Activated T-cell treated with anti-CD3 and anti-CD28 coated beads, Interleukin-2, amount 50 U/mL, for 24 hours (primary cell): ENCODE results near the gene VWA7.
"Not testable (repeated sequence)": the region's sequence is repeated elsewhere in the genome, so short reads cannot be mapped to it uniquely, and the experiment has no call there.

ENCODE experiments used
- DNase-seq: peaks from one replicate; pipeline ENCODE4 v3.0.0-alpha.2; 2020
- H3K27ac Mint-ChIP-seq: 2 replicates; pipeline ENCODE4 v1.8.0; 2020; ENCODE audit warnings: mild to moderate bottlenecking, mixed read lengths
- H3K27me3 Mint-ChIP-seq: 2 replicates; pipeline ENCODE4 v1.8.0; 2020; ENCODE audit warnings: mixed read lengths
- H3K36me3 Mint-ChIP-seq: 2 replicates; pipeline ENCODE4 v1.8.0; 2020; ENCODE audit warnings: low read depth, mixed read lengths
- H3K4me1 Mint-ChIP-seq: 2 replicates; pipeline ENCODE4 v1.8.0; 2020; ENCODE audit warnings: low read depth, mixed read lengths
- H3K4me3 Mint-ChIP-seq: 2 replicates; pipeline ENCODE4 v1.8.0; 2020; ENCODE audit warnings: mild to moderate bottlenecking, moderate library complexity, mixed read lengths
- H3K9me3 Mint-ChIP-seq: 2 replicates; pipeline ENCODE4 v1.8.0; 2020; ENCODE audit warnings: mixed read lengths

VWA7 gene

GRCh38 chr6:31814677-31815024 lies 37.5 kb upstream of the VWA7 start:
- Mint-ChIP-seq H3K4me1 (peaks cover 61% of the 10 kb centered on the region), H3K27me3 (no peaks in the 10 kb centered on the region), H3K9me3 (no peaks in the 10 kb centered on the region), H3K36me3 (peaks cover 23% of the 10 kb centered on the region), H3K27ac (peak overlapping the region; percentile 95), H3K4me3 (peak overlapping the region; percentile 83)
- peak; percentile 70 for DNase-seq

GRCh38 chr6:31813465-31813849 lies 36.3 kb upstream of the VWA7 start:
- Mint-ChIP-seq H3K27me3 (no peaks in the 10 kb centered on the region), H3K4me1 (peaks cover 55% of the 10 kb centered on the region), H3K9me3 (no peaks in the 10 kb centered on the region), H3K36me3 (peaks cover 19% of the 10 kb centered on the region), H3K4me3 (peak overlapping the region; percentile 69), H3K27ac (peak overlapping the region; percentile 98)
- no peak for DNase-seq

- no peak for DNase-seq
- H3K9me3 Mint-ChIP-seq: no peaks in the 10 kb centered on the region
- peaks cover 12% of the 10 kb centered on the region for H3K36me3 Mint-ChIP-seq
- H3K27ac Mint-ChIP-seq: peak overlapping the region; percentile 98
- H3K4me1 Mint-ChIP-seq: peaks cover 45% of the 10 kb centered on the region
- no peaks in the 10 kb centered on the region for H3K27me3 Mint-ChIP-seq
- H3K4me3 Mint-ChIP-seq: peak overlapping the region; percentile 69
These were observed 34.5 kb upstream of the VWA7 start for GRCh38 chr6:31811645-31812044.

- H3K4me3 Mint-ChIP-seq, H3K27ac Mint-ChIP-seq: not testable (repeated sequence)
- H3K4me1 Mint-ChIP-seq: peaks cover 44% of the 10 kb centered on the region
These were observed 31.5 kb upstream of the VWA7 start for GRCh38 chr6:31808599-31808998.

GRCh38 chr6:31806470-31807272 lies 29.5 kb upstream of the VWA7 start, which contains the start of gene LSM2:
Gene LSM2 (minus strand): TSS chr6:31806966. CDS start chr6:31806757, 209 bp downstream.
- peaks cover 32% of the 10 kb centered on the region for H3K4me1 Mint-ChIP-seq
- H3K9me3 Mint-ChIP-seq: no peaks in the 10 kb centered on the region
- DNase-seq: peak; percentile 96
- peak within 1 kb of the TSS; percentile 98 for H3K27ac Mint-ChIP-seq
- no peaks in the 10 kb centered on the region for H3K27me3 Mint-ChIP-seq
- H3K36me3 Mint-ChIP-seq: peaks cover 54% of the 10 kb centered on the region
- peak within 1 kb of the TSS; percentile 93 for H3K4me3 Mint-ChIP-seq

More at GRCh38 chr6:31808599-31808998, 31.5 kb upstream of the VWA7 start:
- not testable (repeated sequence) for H3K9me3 Mint-ChIP-seq, DNase-seq, H3K27me3 Mint-ChIP-seq
- H3K36me3 Mint-ChIP-seq: peaks cover 39% of the 10 kb centered on the region

- Mint-ChIP-seq H3K4me1 (peaks cover 29% of the 10 kb centered on the region), H3K27me3 (no peaks in the 10 kb centered on the region)
- no peak for DNase-seq
These were observed 28.9 kb upstream of the VWA7 start for GRCh38 chr6:31805939-31806469.

GRCh38 chr6:31801031-31801927 lies 24.2 kb upstream of the VWA7 start:
- Mint-ChIP-seq H3K4me1 (peaks cover 44% of the 10 kb centered on the region), H3K36me3 (peaks cover 80% of the 10 kb centered on the region)
- not testable (repeated sequence) for H3K4me3 Mint-ChIP-seq, H3K27me3 Mint-ChIP-seq, DNase-seq, H3K27ac Mint-ChIP-seq, H3K9me3 Mint-ChIP-seq

More at GRCh38 chr6:31805939-31806469, 28.9 kb upstream of the VWA7 start:
- H3K4me3 Mint-ChIP-seq: peak overlapping the region; percentile 93
- H3K27ac Mint-ChIP-seq: peak overlapping the region; percentile 98
- H3K9me3 Mint-ChIP-seq: no peaks in the 10 kb centered on the region
- peaks cover 56% of the 10 kb centered on the region for H3K36me3 Mint-ChIP-seq

- H3K4me1 Mint-ChIP-seq: peaks cover 37% of the 10 kb centered on the region
- H3K36me3 Mint-ChIP-seq: peaks cover 72% of the 10 kb centered on the region
- H3K4me3 Mint-ChIP-seq: no peak overlapping the region
- no peak for DNase-seq
- H3K9me3 Mint-ChIP-seq: no peaks in the 10 kb centered on the region
- H3K27ac Mint-ChIP-seq: no peak overlapping the region
- H3K27me3 Mint-ChIP-seq: no peaks in the 10 kb centered on the region
These were observed 22.7 kb upstream of the VWA7 start for GRCh38 chr6:31799781-31800180.

GRCh38 chr6:31797588-31797987 lies 20.5 kb upstream of the VWA7 start:
- H3K27me3 Mint-ChIP-seq: no peaks in the 10 kb centered on the region
- peaks cover 71% of the 10 kb centered on the region for H3K36me3 Mint-ChIP-seq
- no peaks in the 10 kb centered on the region for H3K9me3 Mint-ChIP-seq
- H3K4me1 Mint-ChIP-seq: peaks cover 41% of the 10 kb centered on the region
- no peak for DNase-seq
- H3K4me3 Mint-ChIP-seq: no peak overlapping the region
- peak overlapping the region; percentile 92 for H3K27ac Mint-ChIP-seq

- H3K36me3 Mint-ChIP-seq: peaks cover 73% of the 10 kb centered on the region
- H3K4me3 Mint-ChIP-seq: no peak overlapping the region
- H3K27me3 Mint-ChIP-seq: no peaks in the 10 kb centered on the region
- no peak for DNase-seq
- peaks cover 47% of the 10 kb centered on the region for H3K4me1 Mint-ChIP-seq
- peak overlapping the region; percentile 92 for H3K27ac Mint-ChIP-seq
- H3K9me3 Mint-ChIP-seq: no peaks in the 10 kb centered on the region
These were observed 19.9 kb upstream of the VWA7 start for GRCh38 chr6:31796993-31797385.

GRCh38 chr6:31795616-31796298 lies 18.6 kb upstream of the VWA7 start, which contains the start of gene VARS1:
Gene VARS1 (minus strand): TSS chr6:31795752. CDS start chr6:31795217, 535 bp downstream.
- Mint-ChIP-seq H3K4me3 (peak within 1 kb of the TSS; percentile 95), H3K4me1 (peaks cover 51% of the 10 kb centered on the region), H3K36me3 (peaks cover 74% of the 10 kb centered on the region), H3K27ac (peak within 1 kb of the TSS; percentile 99), H3K9me3 (no peaks in the 10 kb centered on the region), H3K27me3 (no peaks in the 10 kb centered on the region)
- peak; percentile 92 for DNase-seq

- no peaks in the 10 kb centered on the region for H3K27me3 Mint-ChIP-seq
- peak overlapping the region; percentile 95 for H3K4me3 Mint-ChIP-seq
- H3K4me1 Mint-ChIP-seq: peaks cover 54% of the 10 kb centered on the region
- H3K36me3 Mint-ChIP-seq: peaks cover 77% of the 10 kb centered on the region
- peak overlapping the region; percentile 99 for H3K27ac Mint-ChIP-seq
- DNase-seq: no peak
- no peaks in the 10 kb centered on the region for H3K9me3 Mint-ChIP-seq
These were observed 17.9 kb upstream of the VWA7 start for GRCh38 chr6:31794866-31795615.

- H3K27ac Mint-ChIP-seq: peak overlapping the region; percentile 99
- DNase-seq: no peak
- H3K27me3 Mint-ChIP-seq: no peaks in the 10 kb centered on the region
- H3K4me3 Mint-ChIP-seq: peak overlapping the region; percentile 95
- H3K9me3 Mint-ChIP-seq: no peaks in the 10 kb centered on the region
- H3K36me3 Mint-ChIP-seq: peaks cover 76% of the 10 kb centered on the region
- H3K4me1 Mint-ChIP-seq: peaks cover 57% of the 10 kb centered on the region
These were observed 17.3 kb upstream of the VWA7 start for GRCh38 chr6:31794294-31794865.
